Naive thymus-derived CD4-positive, alpha-beta T cell (primary cell): Measurements from ENCODE around the gene NOSTRIN. TPM values are rescaled to one million over a fixed set of nuclear protein-coding genes. Genes with fewer than 3 reads are reported as not detected.
"Not testable (repeated sequence)": the region's sequence is repeated elsewhere in the genome, so short reads cannot be mapped to it uniquely, and the experiment has no call there.

Experiments
- ATAC-seq: fragments of 150-1000 bp; cut with Tn5 transposase; 2 replicates; pipeline ENCODE4 v1.10.0; 2021; ENCODE audit warnings: mild to moderate bottlenecking, moderate library complexity
- CTCF ChIA-PET: fragments of 350-600 bp; sonication (Branson Sonifier 250); formaldehyde crosslinking; loops from one replicate; lab custom pipeline; 2021; ENCODE audit warnings: antibody characterized with exemption; lab: Charles Lee
- POLR2A ChIA-PET: fragments of 350-600 bp; sonication (Branson Sonifier 250); formaldehyde crosslinking; loops from one replicate; lab custom pipeline; 2021; ENCODE audit warnings: antibody characterized with exemption, inconsistent platforms; lab: Charles Lee
- DNase-seq, 9 donors: peaks; one replicate each; pipeline versions ENCODE4 v3.0.0 to v3.0.0-alpha.2; 2020 to 2022; ENCODE audit warnings: mixed read lengths in 1 of 9
- H3K27ac ChIP-seq: one replicate; pipeline ENCODE4 v1.7.0; 2013; ENCODE audit warnings: mild to moderate bottlenecking, low read depth, low read length, moderate library complexity
- H3K27me3 ChIP-seq, 2 donors: one replicate each; pipeline ENCODE4 v1.7.0; 2013; ENCODE audit warnings: low read length in 2 of 2, mild to moderate bottlenecking in 2 of 2, moderate library complexity in 2 of 2; ENCODE audit not compliant: control insufficient read depth in 2 of 2, insufficient read depth in 2 of 2
- H3K36me3 ChIP-seq, 3 experiments: 1 replicate in 2 of 3; 2 replicates in 1 of 3; pipeline ENCODE4 v1.7.0; 2013; ENCODE audit warnings: low read length in 3 of 3, mild to moderate bottlenecking in 3 of 3, moderate library complexity in 1 of 3; ENCODE audit not compliant: insufficient read depth in 3 of 3, control insufficient read depth in 2 of 3
- H3K4me1 ChIP-seq, 2 donors: one replicate each; pipeline ENCODE4 v1.7.0; 2013; ENCODE audit warnings: low read length in 2 of 2, mild to moderate bottlenecking in 2 of 2, moderate library complexity in 1 of 2; ENCODE audit not compliant: control insufficient read depth in 2 of 2, insufficient read depth in 2 of 2
- H3K4me3 ChIP-seq: 2 replicates; pipeline ENCODE4 v1.7.0; 2013; ENCODE audit warnings: mild to moderate bottlenecking, low read length
- H3K9me3 ChIP-seq, 3 experiments: 1 replicate in 2 of 3; 2 replicates in 1 of 3; pipeline ENCODE4 v1.7.0; 2013; ENCODE audit warnings: low read length in 3 of 3; ENCODE audit not compliant: control insufficient read depth in 2 of 3
- H3K27ac Mint-ChIP-seq, 9 donors: one replicate each; pipeline ENCODE4 v1.8.0; 2020 to 2022; ENCODE audit warnings: mixed read lengths in 9 of 9, mild to moderate bottlenecking in 8 of 9, moderate library complexity in 5 of 9, inconsistent platforms in 2 of 9
- H3K27me3 Mint-ChIP-seq, 5 donors: one replicate each; pipeline ENCODE4 v1.8.0; 2021 to 2022; ENCODE audit warnings: mixed read lengths in 5 of 5, mild to moderate bottlenecking in 1 of 5
- H3K36me3 Mint-ChIP-seq, 5 donors: one replicate each; pipeline ENCODE4 v1.8.0; 2020 to 2022; ENCODE audit warnings: mixed read lengths in 5 of 5, mild to moderate bottlenecking in 3 of 5, inconsistent platforms in 1 of 5
- H3K4me1 Mint-ChIP-seq, 7 donors: one replicate each; pipeline ENCODE4 v1.8.0; 2020 to 2022; ENCODE audit warnings: mixed read lengths in 7 of 7, mild to moderate bottlenecking in 3 of 7, inconsistent platforms in 1 of 7
- H3K4me3 Mint-ChIP-seq, 10 donors: one replicate each; pipeline ENCODE4 v1.8.0; 2020 to 2022; ENCODE audit warnings: mild to moderate bottlenecking in 10 of 10, mixed read lengths in 10 of 10, moderate library complexity in 6 of 10, inconsistent platforms in 2 of 10
- H3K9me3 Mint-ChIP-seq, 11 donors: one replicate each; pipeline ENCODE4 v1.8.0; 2020 to 2022; ENCODE audit warnings: mixed read lengths in 11 of 11, mild to moderate bottlenecking in 4 of 11, inconsistent platforms in 1 of 11, moderate library complexity in 1 of 11
- intact Hi-C, 2 donors: fragments of 100-400 bp; cut with micrococcal nuclease; formaldehyde crosslinking; loops; one replicate each; pipeline ENCODE4 v1.15.1; 2023
- polyA plus RNA-seq, 2 donors: library from polyadenylated mRNA; unstranded; fragments of 300-500 nt; fragmentation: Illumina TruSeq; gene quantifications; one replicate each; pipeline ENCODE4 v1.2.3, GENCODE V29; 2021
- total RNA-seq, 6 experiments: library from RNA in 5 of 6; stranded (reverse) in 5 of 6; gene quantifications; 1 replicate in 5 of 6; 2 replicates in 1 of 6; pipeline ENCODE4 v1.2.3 and lab custom pipeline; 2021 to 2026

The NOSTRIN gene
- total and polyA plus RNA-seq, 7 experiments from 2014 or later: 0.32 to 0.73 TPM; not detected in 5

DNA sequence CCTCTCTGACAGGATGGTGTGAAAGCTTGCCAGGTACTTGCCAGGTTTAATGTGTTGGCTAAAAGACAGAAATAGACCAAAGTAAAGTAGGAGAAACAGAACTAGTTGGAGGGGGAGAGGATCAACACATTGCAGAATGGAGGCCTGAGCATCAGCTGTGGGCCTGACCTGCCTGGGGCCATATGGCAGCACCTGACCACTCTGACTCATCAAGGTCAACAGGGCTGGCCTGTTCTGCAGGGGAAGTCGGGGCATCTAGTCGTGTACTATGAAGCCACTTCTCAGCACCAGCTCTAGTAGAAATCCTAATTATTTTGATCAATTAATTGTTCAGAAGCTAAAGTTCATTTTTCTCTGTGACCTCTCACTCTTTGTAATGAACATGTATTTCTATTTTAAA is 35.8 kb upstream of the NOSTRIN start:
- Mint-ChIP-seq H3K4me1 (peaks cover 0 to 7% (median 0%) of the 10 kb centered on the region in 7 donors), H3K36me3 (peaks cover 10 to 65% (median 47%) of the 10 kb centered on the region in 5 donors), H3K9me3 (no peaks in the 10 kb centered on the region), H3K4me3 (no peak overlapping the region), H3K27ac (peak overlapping the region in 1 of 9 donors; percentile 55), H3K27me3 (no peaks in the 10 kb centered on the region)
- DNase-seq (no peak), ATAC-seq (no peak)
- Histone ChIP-seq H3K27ac (no peak overlapping the region), H3K27me3 (no peaks in the 10 kb centered on the region), H3K36me3 (peaks cover 0 to 26% (median 0%) of the 10 kb centered on the region in 3 experiments), H3K4me1 (no peaks in the 10 kb centered on the region), H3K9me3 (no peaks in the 10 kb centered on the region), H3K4me3 (no peak overlapping the region)
- POLR2A ChIA-PET: no interaction called here
- intact Hi-C loops: no loop called here
- CTCF ChIA-PET: interaction anchor here (1.0 kb wide), 1 partner anchor 12 kb away, joined by 3 read pairs; no protein-coding TSS in a partner anchor

- Mint-ChIP-seq H3K27me3 (no peaks in the 10 kb centered on the region), H3K4me3 (no peak overlapping the region), H3K36me3 (peaks cover 10 to 71% (median 54%) of the 10 kb centered on the region in 5 donors), H3K4me1 (peaks cover 0 to 7% (median 0%) of the 10 kb centered on the region in 7 donors), H3K27ac (no peak overlapping the region), H3K9me3 (no peaks in the 10 kb centered on the region)
- DNase-seq (no peak), ATAC-seq (no peak)
- H3K4me3 ChIP-seq: no peak overlapping the region
- intact Hi-C loops: no loop called here
- CTCF ChIA-PET: no interaction called here
- no peaks in the 10 kb centered on the region for H3K9me3 ChIP-seq
- no peak overlapping the region for H3K27ac ChIP-seq
- H3K36me3 ChIP-seq: peaks cover 0 to 26% (median 0%) of the 10 kb centered on the region in 3 experiments
- H3K27me3 ChIP-seq: no peaks in the 10 kb centered on the region
- POLR2A ChIA-PET: no interaction called here
- no peaks in the 10 kb centered on the region for H3K4me1 ChIP-seq
Measured at GRCh38 chr2:168767258-168767657, 35.2 kb upstream of the NOSTRIN start.

- H3K27ac Mint-ChIP-seq, H3K27me3 ChIP-seq, H3K4me1 ChIP-seq, DNase-seq, H3K9me3 ChIP-seq, intact Hi-C loops, CTCF ChIA-PET, H3K9me3 Mint-ChIP-seq, H3K27me3 Mint-ChIP-seq, H3K4me1 Mint-ChIP-seq, H3K27ac ChIP-seq, H3K4me3 ChIP-seq, ATAC-seq, H3K4me3 Mint-ChIP-seq: not testable (repeated sequence)
- peaks cover 0 to 26% (median 0%) of the 10 kb centered on the region in 3 experiments for H3K36me3 ChIP-seq
- POLR2A ChIA-PET: interaction anchor here (0.6 kb wide), 1 partner anchor 669 kb away, joined by 4 read pairs; no protein-coding TSS in a partner anchor
- peaks cover 14 to 80% (median 62%) of the 10 kb centered on the region in 5 donors for H3K36me3 Mint-ChIP-seq
Measured at GRCh38 chr2:168768357-168768756, 34.1 kb upstream of the NOSTRIN start.

GRCh38 chr2:168770796-168771195 is 31.6 kb upstream of the NOSTRIN start:
- intact Hi-C loops: no loop called here

DNA sequence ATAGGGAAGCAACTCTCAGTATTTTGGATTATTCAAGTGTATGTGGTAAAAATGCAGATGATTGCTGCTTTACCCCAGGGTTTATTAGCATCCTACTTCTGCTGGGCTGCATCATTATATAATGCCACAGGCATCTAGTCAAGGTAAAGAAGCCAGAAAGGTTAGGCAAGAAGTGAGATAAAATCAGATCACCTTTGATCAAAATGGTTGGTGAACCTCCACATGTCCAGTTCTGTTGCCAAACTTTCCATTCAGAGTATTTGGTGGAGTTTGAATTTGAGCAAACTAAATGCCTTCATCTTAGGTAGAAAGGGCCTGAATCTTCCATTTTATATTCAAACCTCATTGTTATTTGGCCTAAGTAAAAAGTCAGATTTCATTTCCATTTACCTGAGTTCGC is 29.7 kb upstream of the NOSTRIN start:
- no peak for DNase-seq
- POLR2A ChIA-PET: no interaction called here
- Mint-ChIP-seq H3K4me3 (no peak overlapping the region), H3K36me3 (peaks cover 7 to 68% (median 48%) of the 10 kb centered on the region in 5 donors), H3K9me3 (peaks cover 0 to 10% (median 8%) of the 10 kb centered on the region in 11 donors), H3K4me1 (no peaks in the 10 kb centered on the region), H3K27ac (peak overlapping the region in 1 of 9 donors; percentile 35), H3K27me3 (no peaks in the 10 kb centered on the region)
- intact Hi-C loops: loop anchor here in 1 of 2 donors (1.0 kb wide), 1 partner anchor 148 kb away; no protein-coding TSS in a partner anchor
- H3K9me3 ChIP-seq: no peaks in the 10 kb centered on the region
- CTCF ChIA-PET: interaction anchor here (0.7 kb wide), 1 partner anchor 11 kb away, joined by 3 read pairs; no protein-coding TSS in a partner anchor
- no peak overlapping the region for H3K27ac ChIP-seq
- no peak overlapping the region for H3K4me3 ChIP-seq
- no peak for ATAC-seq
- no peaks in the 10 kb centered on the region for H3K4me1 ChIP-seq
- H3K27me3 ChIP-seq: no peaks in the 10 kb centered on the region
- peaks cover 0 to 19% (median 0%) of the 10 kb centered on the region in 3 experiments for H3K36me3 ChIP-seq

More at GRCh38 chr2:168770796-168771195, 31.6 kb upstream of the NOSTRIN start:
- no peaks in the 10 kb centered on the region for H3K27me3 Mint-ChIP-seq
- Histone ChIP-seq H3K9me3 (no peaks in the 10 kb centered on the region), H3K27me3 (no peaks in the 10 kb centered on the region), H3K36me3 (peaks cover 0 to 30% (median 0%) of the 10 kb centered on the region in 3 experiments), H3K4me3 (no peak overlapping the region), H3K27ac (no peak overlapping the region), H3K4me1 (no peaks in the 10 kb centered on the region)
- no peaks in the 10 kb centered on the region for H3K4me1 Mint-ChIP-seq
- H3K9me3 Mint-ChIP-seq: peaks cover 0 to 7% (median 3%) of the 10 kb centered on the region in 11 donors
- ATAC-seq (no peak), DNase-seq (no peak)
- peaks cover 14 to 85% (median 61%) of the 10 kb centered on the region in 5 donors for H3K36me3 Mint-ChIP-seq
- no peak overlapping the region for H3K27ac Mint-ChIP-seq
- CTCF ChIA-PET: no interaction called here
- POLR2A ChIA-PET: interaction anchor here (0.6 kb wide), 1 partner anchor 141 kb away, joined by 3 read pairs; no protein-coding TSS in a partner anchor
- no peak overlapping the region for H3K4me3 Mint-ChIP-seq

- Mint-ChIP-seq H3K27me3 (no peaks in the 10 kb centered on the region), H3K4me1 (no peaks in the 10 kb centered on the region), H3K36me3 (peaks cover 7 to 64% (median 48%) of the 10 kb centered on the region in 5 donors), H3K9me3 (peaks cover 0 to 10% (median 8%) of the 10 kb centered on the region in 11 donors), H3K4me3 (no peak overlapping the region), H3K27ac (peak overlapping the region in 1 of 9 donors; percentile 30)
- no peak for ATAC-seq
- no peak for DNase-seq
- POLR2A ChIA-PET: no interaction called here
- no peaks in the 10 kb centered on the region for H3K9me3 ChIP-seq
- no peak overlapping the region for H3K27ac ChIP-seq
- H3K27me3 ChIP-seq: no peaks in the 10 kb centered on the region
- H3K4me3 ChIP-seq: no peak overlapping the region
- H3K4me1 ChIP-seq: no peaks in the 10 kb centered on the region
- intact Hi-C loops: loop anchor here in 1 of 2 donors (1.0 kb wide), 1 partner anchor 147 kb away; no protein-coding TSS in a partner anchor
- H3K36me3 ChIP-seq: peaks cover 0 to 15% (median 0%) of the 10 kb centered on the region in 3 experiments
- CTCF ChIA-PET: interaction anchor here (0.7 kb wide), 1 partner anchor 11 kb away, joined by 3 read pairs; no protein-coding TSS in a partner anchor
Measured at GRCh38 chr2:168773128-168773527, 29.3 kb upstream of the NOSTRIN start.
